Measurements from ENCODE around the gene CSRNP3. TPM values are rescaled to one million over a fixed set of nuclear protein-coding genes. Genes with fewer than 3 reads are reported as not detected.

CSRNP3 gene
- total RNA-seq, 1 experiment from 2014 or later: 0.05 TPM

DNA sequence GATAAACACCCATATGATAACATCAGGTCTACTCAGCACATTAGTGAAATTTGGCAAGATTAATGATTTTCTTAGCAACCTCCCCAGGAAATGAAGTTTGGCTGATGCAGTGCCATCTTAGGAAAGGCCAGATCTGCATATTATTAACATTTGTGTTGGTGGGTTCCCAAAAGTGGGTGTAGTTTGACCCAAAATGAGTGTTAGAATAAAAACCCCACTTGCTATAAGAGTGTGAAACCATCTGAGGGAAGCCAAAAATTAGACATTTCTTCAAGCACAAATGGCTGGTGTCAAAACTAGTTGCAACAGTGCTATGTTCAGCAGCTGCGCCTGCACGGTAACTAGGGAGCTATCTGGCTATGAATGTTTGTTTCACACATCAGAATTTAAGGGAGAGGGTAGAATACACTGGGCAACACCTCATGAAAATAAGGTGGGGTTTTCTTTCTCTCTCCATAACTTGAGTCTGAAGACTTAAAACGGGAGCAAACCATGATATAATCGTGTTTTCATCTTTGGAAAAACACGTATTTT lies 15.9 kb upstream of the CSRNP3 start:
- H3K9ac ChIP-seq (ENCODE audit: low read length): no peak overlapping the region
- DNase-seq (ENCODE audit: low read depth, low spot score) (no peak), ATAC-seq (no peak)
- no TSS peak for BruUV-seq (replicated peaks)
- ChIA-PET POLR2A (no interaction called here), RAD21 (ENCODE audit: low non-redundant PET in 1 of 2, low total read pairs in 2 of 2, uncharacterized antibody in 2 of 2, unreplicated experiment in 2 of 2) (no interaction called here), CTCF (no interaction called here)
- H3K4me1 ChIP-seq (ENCODE audit: control insufficient read depth in 1 of 2, insufficient read depth in 2 of 2, low read length in 2 of 2): no peaks in the 10 kb centered on the region
- H3K27me3 ChIP-seq (ENCODE audit: insufficient read depth, low read length): 0 out of 2 replicates have a peak, but pooled peaks cover 3% of the 10 kb centered on the region
- TF ChIP-seq ATF3 (IDR thresholded peaks at IDR 0.05) (no peak), ELF1 (IDR thresholded peaks at IDR 0.05; ENCODE audit: borderline replicate concordance, low read depth) (no peak), FOSL1 (IDR thresholded peaks at IDR 0.05; ENCODE audit: low read depth) (no peak), CEBPB (IDR thresholded peaks at IDR 0.05; ENCODE audit: low read depth) (no peak), EGR1 (IDR thresholded peaks at IDR 0.05; ENCODE audit: low read depth) (no peak), POLR2A (IDR thresholded peaks at IDR 0.05; ENCODE audit: borderline replicate concordance, extremely low read depth, insufficient read depth, insufficient read length) (no peak), SRF (IDR thresholded peaks at IDR 0.05; ENCODE audit: low read depth) (no peak), ZNF274 (IDR thresholded peaks at IDR 0.05; ENCODE audit: low read depth, low read length) (no peak)
- TF ChIP-seq, protein P1, sequence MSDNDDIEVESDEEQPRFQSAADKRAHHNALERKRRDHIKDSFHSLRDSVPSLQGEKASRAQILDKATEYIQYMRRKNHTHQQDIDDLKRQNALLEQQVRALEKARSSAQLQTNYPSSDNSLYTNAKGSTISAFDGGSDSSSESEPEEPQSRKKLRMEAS (IDR thresholded peaks at IDR 0.05): no peak
- H3K27ac ChIP-seq (ENCODE audit: low read depth, low read length): no peak overlapping the region
- no peak overlapping the region for H3K4me2 ChIP-seq (ENCODE audit: low read length)
- intact Hi-C loops (cut with micrococcal nuclease): no loop called here
- no peak overlapping the region for H2AFZ ChIP-seq (ENCODE audit: low read depth, low read length, poor library complexity, severe bottlenecking)
- no peak overlapping the region for H3K4me3 ChIP-seq (replicated peaks in 1 of 2; ENCODE audit: low read depth in 1 of 2, low read length in 2 of 2)
- H3K9me3 ChIP-seq (ENCODE audit: control insufficient read depth in 1 of 2, insufficient read depth in 1 of 2, low read depth in 1 of 2, low read length in 2 of 2): no peaks in the 10 kb centered on the region
- no peaks in the 10 kb centered on the region for H3K36me3 ChIP-seq (ENCODE audit: control insufficient read depth in 1 of 2, insufficient read depth in 2 of 2, low read length in 2 of 2)
- no peaks in the 10 kb centered on the region for H4K20me1 ChIP-seq (ENCODE audit: insufficient read depth)
- H3K9me2 ChIP-seq (ENCODE audit: insufficient read depth): no peaks in the 10 kb centered on the region
- no peaks in the 10 kb centered on the region for H3K79me2 ChIP-seq (ENCODE audit: insufficient read depth, low read length)

- ChIA-PET CTCF (no interaction called here), RAD21 (ENCODE audit: low non-redundant PET in 1 of 2, low total read pairs in 2 of 2, uncharacterized antibody in 2 of 2, unreplicated experiment in 2 of 2) (no interaction called here), POLR2A (no interaction called here)
- no peaks in the 10 kb centered on the region for H3K79me2 ChIP-seq (ENCODE audit: insufficient read depth, low read length)
- DNase-seq (ENCODE audit: low read depth, low spot score) (no peak), ATAC-seq (no peak)
- H3K9ac ChIP-seq (ENCODE audit: low read length): no peak overlapping the region
- intact Hi-C loops (cut with micrococcal nuclease): no loop called here
- no TSS peak for BruUV-seq (replicated peaks)
- H3K4me1 ChIP-seq (ENCODE audit: control insufficient read depth in 1 of 2, insufficient read depth in 2 of 2, low read length in 2 of 2): no peaks in the 10 kb centered on the region
- H2AFZ ChIP-seq (ENCODE audit: low read depth, low read length, poor library complexity, severe bottlenecking): no peak overlapping the region
- no peak overlapping the region for H3K4me3 ChIP-seq (replicated peaks in 1 of 2; ENCODE audit: low read depth in 1 of 2, low read length in 2 of 2)
- no peaks in the 10 kb centered on the region for H3K9me3 ChIP-seq (ENCODE audit: control insufficient read depth in 1 of 2, insufficient read depth in 1 of 2, low read depth in 1 of 2, low read length in 2 of 2)
- 0 out of 2 replicates have a peak, but pooled peaks cover 3% of the 10 kb centered on the region for H3K27me3 ChIP-seq (ENCODE audit: insufficient read depth, low read length)
- no peak overlapping the region for H3K4me2 ChIP-seq (ENCODE audit: low read length)
- no peaks in the 10 kb centered on the region for H3K9me2 ChIP-seq (ENCODE audit: insufficient read depth)
- no peak overlapping the region for H3K27ac ChIP-seq (ENCODE audit: low read depth, low read length)
- H3K36me3 ChIP-seq (ENCODE audit: control insufficient read depth in 1 of 2, insufficient read depth in 2 of 2, low read length in 2 of 2): no peaks in the 10 kb centered on the region
- no peaks in the 10 kb centered on the region for H4K20me1 ChIP-seq (ENCODE audit: insufficient read depth)
- TF ChIP-seq ZNF274 (IDR thresholded peaks at IDR 0.05; ENCODE audit: low read depth, low read length): no peak
- no peak for TF ChIP-seq SP1 (IDR thresholded peaks at IDR 0.05; ENCODE audit: low read depth)
- TF ChIP-seq, protein P1 (IDR thresholded peaks at IDR 0.05): no peak
- no peak for TF ChIP-seq EZH2phosphoT487 (IDR thresholded peaks at IDR 0.05; ENCODE audit: borderline replicate concordance)
- no peak for TF ChIP-seq TCF7L2 (IDR thresholded peaks at IDR 0.05; ENCODE audit: borderline replicate concordance, extremely low read depth, insufficient read depth, insufficient read length)
- TF ChIP-seq POLR2A (IDR thresholded peaks at IDR 0.05; ENCODE audit: borderline replicate concordance, extremely low read depth, insufficient read depth, insufficient read length): no peak
- TF ChIP-seq SRF (IDR thresholded peaks at IDR 0.05; ENCODE audit: low read depth): no peak
- no peak for TF ChIP-seq ZFX (IDR thresholded peaks at IDR 0.05)
- TF ChIP-seq, protein P2, sequence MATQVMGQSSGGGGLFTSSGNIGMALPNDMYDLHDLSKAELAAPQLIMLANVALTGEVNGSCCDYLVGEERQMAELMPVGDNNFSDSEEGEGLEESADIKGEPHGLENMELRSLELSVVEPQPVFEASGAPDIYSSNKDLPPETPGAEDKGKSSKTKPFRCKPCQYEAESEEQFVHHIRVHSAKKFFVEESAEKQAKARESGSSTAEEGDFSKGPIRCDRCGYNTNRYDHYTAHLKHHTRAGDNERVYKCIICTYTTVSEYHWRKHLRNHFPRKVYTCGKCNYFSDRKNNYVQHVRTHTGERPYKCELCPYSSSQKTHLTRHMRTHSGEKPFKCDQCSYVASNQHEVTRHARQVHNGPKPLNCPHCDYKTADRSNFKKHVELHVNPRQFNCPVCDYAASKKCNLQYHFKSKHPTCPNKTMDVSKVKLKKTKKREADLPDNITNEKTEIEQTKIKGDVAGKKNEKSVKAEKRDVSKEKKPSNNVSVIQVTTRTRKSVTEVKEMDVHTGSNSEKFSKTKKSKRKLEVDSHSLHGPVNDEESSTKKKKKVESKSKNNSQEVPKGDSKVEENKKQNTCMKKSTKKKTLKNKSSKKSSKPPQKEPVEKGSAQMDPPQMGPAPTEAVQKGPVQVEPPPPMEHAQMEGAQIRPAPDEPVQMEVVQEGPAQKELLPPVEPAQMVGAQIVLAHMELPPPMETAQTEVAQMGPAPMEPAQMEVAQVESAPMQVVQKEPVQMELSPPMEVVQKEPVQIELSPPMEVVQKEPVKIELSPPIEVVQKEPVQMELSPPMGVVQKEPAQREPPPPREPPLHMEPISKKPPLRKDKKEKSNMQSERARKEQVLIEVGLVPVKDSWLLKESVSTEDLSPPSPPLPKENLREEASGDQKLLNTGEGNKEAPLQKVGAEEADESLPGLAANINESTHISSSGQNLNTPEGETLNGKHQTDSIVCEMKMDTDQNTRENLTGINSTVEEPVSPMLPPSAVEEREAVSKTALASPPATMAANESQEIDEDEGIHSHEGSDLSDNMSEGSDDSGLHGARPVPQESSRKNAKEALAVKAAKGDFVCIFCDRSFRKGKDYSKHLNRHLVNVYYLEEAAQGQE (IDR thresholded peaks at IDR 0.05; ENCODE audit: low read depth): no peak
- no peak for TF ChIP-seq FOSL1 (IDR thresholded peaks at IDR 0.05; ENCODE audit: low read depth)
- no peak for TF ChIP-seq YY1 (IDR thresholded peaks at IDR 0.05; ENCODE audit: extremely low read depth, insufficient replicate concordance, low read depth, low read length)
Measured at GRCh38 chr2:165454905-165455304, 14.6 kb upstream of the CSRNP3 start.
